ENCODE results near the gene PTGER1.

Gene PTGER1

GRCh38 chr19:14473073-14473977 is 1.8 kb downstream of the PTGER1 start:
- no peak overlapping the region for H3K4me3 ChIP-seq (ENCODE audit: low read depth, low read length)
- TF ChIP-seq CTCF (IDR thresholded peaks at IDR 0.05; ENCODE audit: low read depth, low read length, missing control alignments) = peak; percentile 9
- DNase-seq (ENCODE audit: low read depth) = no peak

GRCh38 chr19:14472202-14472938 is 2.8 kb downstream of the PTGER1 start:
- DNase-seq (ENCODE audit: low read depth) = no peak
- no peak overlapping the region for H3K4me3 ChIP-seq (ENCODE audit: low read depth, low read length)
- peak; percentile 90 for TF ChIP-seq CTCF (IDR thresholded peaks at IDR 0.05; ENCODE audit: low read depth, low read length, missing control alignments)

GRCh38 chr19:14471436-14472187 is 3.5 kb downstream of the PTGER1 start:
- DNase-seq (ENCODE audit: low read depth) = no peak
- no peak overlapping the region for H3K4me3 ChIP-seq (ENCODE audit: low read depth, low read length)
- TF ChIP-seq CTCF (IDR thresholded peaks at IDR 0.05; ENCODE audit: low read depth, low read length, missing control alignments) = no peak

- no peak for TF ChIP-seq CTCF (IDR thresholded peaks at IDR 0.05; ENCODE audit: low read depth, low read length, missing control alignments)
- H3K4me3 ChIP-seq (ENCODE audit: low read depth, low read length) = no peak overlapping the region
- DNase-seq (ENCODE audit: low read depth) = no peak
These were observed 4.9 kb downstream of the PTGER1 start for GRCh38 chr19:14470031-14470876.

GRCh38 chr19:14467816-14468215 is 7.3 kb downstream of the PTGER1 start:
- no peak overlapping the region for H3K4me3 ChIP-seq (ENCODE audit: low read depth, low read length)
- no peak for TF ChIP-seq CTCF (IDR thresholded peaks at IDR 0.05; ENCODE audit: low read depth, low read length, missing control alignments)
- no peak for DNase-seq (ENCODE audit: low read depth)

GRCh38 chr19:14467391-14467790 is 7.8 kb downstream of the PTGER1 start:
- no peak for DNase-seq (ENCODE audit: low read depth)
- TF ChIP-seq CTCF (IDR thresholded peaks at IDR 0.05; ENCODE audit: low read depth, low read length, missing control alignments) = no peak
- H3K4me3 ChIP-seq (ENCODE audit: low read depth, low read length) = no peak overlapping the region

Measured in GM12864 (cell line).